DOHH2 (cell line): ENCODE results near the gene PIAS1.

Experiments used
- CTCF ChIP-seq: fragments of 200-600 bp; sonication (generic); IDR thresholded peaks from one replicate; pipeline ENCODE4 v1.5.1; 2014; ENCODE audit warnings: antibody characterized with exemption, mild to moderate bottlenecking, low read depth, low read length; ENCODE audit not compliant: poor library complexity, severe bottlenecking
- EZH2phosphoT487 ChIP-seq: fragments of 200-600 bp; sonication (generic); IDR thresholded peaks from 2 replicates; pipeline ENCODE4 v1.6.1; 2017; ENCODE audit warnings: borderline replicate concordance, mild to moderate bottlenecking, antibody characterized with exemption, low read length, moderate library complexity, mixed read lengths

GRCh38 chr15:68113751-68114150 lies 59.6 kb downstream of the PIAS1 start:
- TF ChIP-seq CTCF (no peak), EZH2phosphoT487 (no peak)
